AG09319 (cell line): ENCODE measurements around the gene TIE1.

ENCODE experiments used
- DNase-seq: peaks from one replicate; pipeline ENCODE4 v3.0.0-alpha.2; 2010; ENCODE audit warnings: low read depth; ENCODE audit errors: extremely low read depth
- CTCF ChIP-seq: IDR thresholded peaks from 2 replicates; pipeline ENCODE4 v1.5.1; 2011; ENCODE audit warnings: low read depth, mild to moderate bottlenecking, inconsistent platforms, low read length, moderate library complexity

Gene TIE1

GRCh38 chr1:43309405-43310025, 8.7 kb downstream of the TIE1 start:
- no peak for DNase-seq

GRCh38 chr1:43311521-43311920, 10.7 kb downstream of the TIE1 start:
- no peak for TF ChIP-seq CTCF
- DNase-seq, result no peak

More at GRCh38 chr1:43309405-43310025, 8.7 kb downstream of the TIE1 start:
- TF ChIP-seq CTCF, result no peak

GRCh38 chr1:43312212-43312623, 11.4 kb downstream of the TIE1 start:
- TF ChIP-seq CTCF, result no peak
- no peak for DNase-seq

- TF ChIP-seq CTCF, result no peak
- no peak for DNase-seq
Measured at GRCh38 chr1:43312663-43313515, 12.1 kb downstream of the TIE1 start.

GRCh38 chr1:43313771-43314170, 13.0 kb downstream of the TIE1 start:
- DNase-seq, result no peak
- no peak for TF ChIP-seq CTCF

- no peak for TF ChIP-seq CTCF
- DNase-seq, result no peak
Measured at GRCh38 chr1:43314233-43314632, 13.5 kb downstream of the TIE1 start.

- no peak for TF ChIP-seq CTCF
- DNase-seq, result no peak
Measured at GRCh38 chr1:43315481-43315880, 14.7 kb downstream of the TIE1 start.
